CD4-positive, alpha-beta T cell (primary cell): ENCODE results near the gene CHD2. TPM values are rescaled to one million over a fixed set of nuclear protein-coding genes. Genes with fewer than 3 reads are reported as not detected.

ENCODE experiments used
- ATAC-seq: fragments of 200-7000 bp; cut with Tn5 transposase; one replicate; pipeline ENCODE4 v1.10.0; 2022; ENCODE audit warnings: mild to moderate bottlenecking; ENCODE audit not compliant: poor library complexity
- CTCF ChIA-PET: fragments of 350-600 bp; sonication (Branson Sonifier 250); formaldehyde crosslinking; loops from one replicate; lab custom pipeline; 2021; ENCODE audit warnings: antibody characterized with exemption, inconsistent platforms; lab: Charles Lee
- POLR2A ChIA-PET: fragments of 350-600 bp; sonication (Branson Sonifier 250); formaldehyde crosslinking; loops from one replicate; lab custom pipeline; 2021; ENCODE audit warnings: antibody characterized with exemption, inconsistent platforms; lab: Charles Lee
- DNase-seq, 14 experiments: peaks; one replicate each; pipeline ENCODE4 v3.0.0-alpha.2; 2013 to 2020; ENCODE audit warnings: mixed read lengths in 2 of 14
- H3K27ac ChIP-seq, 2 donors: one replicate each; pipeline versions ENCODE4 v1.5.1 to v1.7.0; 2013; ENCODE audit warnings: low read length in 2 of 2, low read depth in 1 of 2, mild to moderate bottlenecking in 1 of 2
- H3K27me3 ChIP-seq, 2 experiments: 1 replicate in 1 of 2; 2 replicates in 1 of 2; pipeline versions ENCODE4 v1.6.1 to v1.7.0; 2013; ENCODE audit warnings: low read length in 2 of 2, control low read depth in 1 of 2, mild to moderate bottlenecking in 1 of 2, moderate library complexity in 1 of 2; ENCODE audit not compliant: insufficient read depth in 2 of 2, control insufficient read depth in 1 of 2
- H3K36me3 ChIP-seq: one replicate; pipeline ENCODE4 v1.6.1; 2013; ENCODE audit warnings: low read length, control low read depth; ENCODE audit not compliant: insufficient read depth
- H3K4me1 ChIP-seq: one replicate; pipeline ENCODE4 v1.6.1; 2013; ENCODE audit warnings: low read length, control low read depth; ENCODE audit not compliant: insufficient read depth
- H3K4me3 ChIP-seq: one replicate; pipeline ENCODE4 v1.5.1; 2013; ENCODE audit warnings: mild to moderate bottlenecking, low read length, moderate library complexity
- H3K9me3 ChIP-seq, 2 experiments: 1 replicate in 1 of 2; 2 replicates in 1 of 2; pipeline versions ENCODE4 v1.6.1 to v1.7.0; 2013; ENCODE audit warnings: low read length in 2 of 2, mild to moderate bottlenecking in 2 of 2, control low read depth in 1 of 2, moderate library complexity in 1 of 2; ENCODE audit not compliant: control insufficient read depth in 1 of 2, insufficient read depth in 1 of 2
- H3K27ac Mint-ChIP-seq: one replicate; pipeline ENCODE4 v1.8.0; 2020; ENCODE audit warnings: mixed read lengths
- H3K27me3 Mint-ChIP-seq: one replicate; pipeline ENCODE4 v1.8.0; 2021; ENCODE audit warnings: mixed read lengths
- H3K36me3 Mint-ChIP-seq: one replicate; pipeline ENCODE4 v1.8.0; 2021; ENCODE audit warnings: low read depth, mixed read lengths
- H3K4me1 Mint-ChIP-seq: one replicate; pipeline ENCODE4 v1.8.0; 2021; ENCODE audit warnings: low read depth, mixed read lengths
- H3K4me3 Mint-ChIP-seq: one replicate; pipeline ENCODE4 v1.8.0; 2020; ENCODE audit warnings: mild to moderate bottlenecking, mixed read lengths
- H3K9me3 Mint-ChIP-seq: one replicate; pipeline ENCODE4 v1.8.0; 2020; ENCODE audit warnings: mixed read lengths
- intact Hi-C, 2 experiments: fragments of 100-400 bp; cut with DNase I in 1 of 2; cut with micrococcal nuclease in 1 of 2; formaldehyde crosslinking; loops; one replicate each; pipeline versions ENCODE4 v1.15.1 to v1.9.0; 2023 to 2025; cut with DNase I, micrococcal nuclease
- total RNA-seq, 174 experiments: library from RNA in 2 of 174; stranded (reverse) in 2 of 174; gene quantifications; one replicate each; pipeline ENCODE4 v1.2.3 and lab custom pipeline; 2021 to 2026
- TF ChIP-seq, protein P1 (sequence below): fragments of 200-600 bp; IDR thresholded peaks from one replicate; pipeline ENCODE4 v1.8.0; 2022; ENCODE audit warnings: antibody characterized with exemption, mild to moderate bottlenecking

Gene CHD2
- total RNA-seq, 2 experiments from 2014 or later, result 615 to 660 TPM

GRCh38 chr15:93007994-93008393, 107.9 kb downstream of the CHD2 start:
- no peak for DNase-seq

DNA sequence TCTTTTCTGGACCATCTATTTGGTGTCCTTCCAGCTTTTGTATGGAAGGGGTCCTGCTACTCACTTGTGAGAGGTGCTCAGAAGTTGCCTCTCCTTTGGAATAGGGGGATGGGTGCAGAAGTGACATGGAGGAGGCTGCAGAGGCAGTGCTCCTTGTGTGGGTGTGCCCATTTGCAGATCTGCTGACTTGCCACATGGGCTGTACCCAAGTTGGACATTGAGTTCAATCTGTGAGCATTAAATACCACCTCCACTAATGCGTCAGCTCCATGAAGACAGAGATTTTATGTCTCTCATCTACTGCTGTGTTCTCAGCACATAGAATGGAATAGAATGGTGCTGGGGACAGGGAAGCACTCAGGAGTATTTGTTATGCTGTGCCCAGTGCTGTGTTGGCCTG, 112.7 kb downstream of the CHD2 start:
- intact Hi-C loops, result no loop called here
- H3K27ac Mint-ChIP-seq, result peak overlapping the region; percentile 6
- peaks cover 95% of the 10 kb centered on the region for H3K36me3 ChIP-seq
- H3K36me3 Mint-ChIP-seq, result peaks cover 96% of the 10 kb centered on the region
- H3K4me3 ChIP-seq, result no peak overlapping the region
- no peak overlapping the region for H3K27ac ChIP-seq
- ChIA-PET CTCF (no interaction called here), POLR2A (no interaction called here)
- H3K27me3 Mint-ChIP-seq, result no peaks in the 10 kb centered on the region
- H3K4me1 Mint-ChIP-seq, result peaks cover 8% of the 10 kb centered on the region
- H3K9me3 Mint-ChIP-seq, result no peaks in the 10 kb centered on the region
- TF ChIP-seq, protein P1, sequence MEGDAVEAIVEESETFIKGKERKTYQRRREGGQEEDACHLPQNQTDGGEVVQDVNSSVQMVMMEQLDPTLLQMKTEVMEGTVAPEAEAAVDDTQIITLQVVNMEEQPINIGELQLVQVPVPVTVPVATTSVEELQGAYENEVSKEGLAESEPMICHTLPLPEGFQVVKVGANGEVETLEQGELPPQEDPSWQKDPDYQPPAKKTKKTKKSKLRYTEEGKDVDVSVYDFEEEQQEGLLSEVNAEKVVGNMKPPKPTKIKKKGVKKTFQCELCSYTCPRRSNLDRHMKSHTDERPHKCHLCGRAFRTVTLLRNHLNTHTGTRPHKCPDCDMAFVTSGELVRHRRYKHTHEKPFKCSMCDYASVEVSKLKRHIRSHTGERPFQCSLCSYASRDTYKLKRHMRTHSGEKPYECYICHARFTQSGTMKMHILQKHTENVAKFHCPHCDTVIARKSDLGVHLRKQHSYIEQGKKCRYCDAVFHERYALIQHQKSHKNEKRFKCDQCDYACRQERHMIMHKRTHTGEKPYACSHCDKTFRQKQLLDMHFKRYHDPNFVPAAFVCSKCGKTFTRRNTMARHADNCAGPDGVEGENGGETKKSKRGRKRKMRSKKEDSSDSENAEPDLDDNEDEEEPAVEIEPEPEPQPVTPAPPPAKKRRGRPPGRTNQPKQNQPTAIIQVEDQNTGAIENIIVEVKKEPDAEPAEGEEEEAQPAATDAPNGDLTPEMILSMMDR, result no peak
- no peak overlapping the region for H3K4me3 Mint-ChIP-seq
- no peaks in the 10 kb centered on the region for H3K4me1 ChIP-seq
- no peak for DNase-seq
- ATAC-seq, result no peak
- no peaks in the 10 kb centered on the region for H3K9me3 ChIP-seq
- H3K27me3 ChIP-seq, result no peaks in the 10 kb centered on the region

More at GRCh38 chr15:93007994-93008393, 107.9 kb downstream of the CHD2 start:
- Histone ChIP-seq H3K36me3 (peaks cover 94% of the 10 kb centered on the region), H3K27me3 (no peaks in the 10 kb centered on the region), H3K4me3 (no peak overlapping the region), H3K27ac (no peak overlapping the region), H3K4me1 (no peaks in the 10 kb centered on the region), H3K9me3 (no peaks in the 10 kb centered on the region)
- peaks cover 98% of the 10 kb centered on the region for H3K36me3 Mint-ChIP-seq
- POLR2A ChIA-PET, result no interaction called here
- CTCF ChIA-PET, result no interaction called here
- no peaks in the 10 kb centered on the region for H3K27me3 Mint-ChIP-seq
- H3K27ac Mint-ChIP-seq, result no peak overlapping the region
- TF ChIP-seq, protein P1, result no peak
- intact Hi-C loops, result no loop called here
- no peaks in the 10 kb centered on the region for H3K9me3 Mint-ChIP-seq
- peaks cover 10% of the 10 kb centered on the region for H3K4me1 Mint-ChIP-seq
- H3K4me3 Mint-ChIP-seq, result no peak overlapping the region
- ATAC-seq, result no peak

- peaks cover 95% of the 10 kb centered on the region for H3K36me3 ChIP-seq
- DNase-seq, result no peak
- Mint-ChIP-seq H3K4me3 (no peak overlapping the region), H3K9me3 (no peaks in the 10 kb centered on the region), H3K36me3 (peaks cover 98% of the 10 kb centered on the region), H3K27ac (peak overlapping the region; percentile 63), H3K4me1 (peaks cover 48% of the 10 kb centered on the region), H3K27me3 (no peaks in the 10 kb centered on the region)
- intact Hi-C loops, result loop anchor here in 1 of 2 experiments (5.0 kb wide), 2 partner anchors 40 to 225 kb away; no protein-coding TSS in a partner anchor
- H3K4me3 ChIP-seq, result no peak overlapping the region
- H3K9me3 ChIP-seq, result no peaks in the 10 kb centered on the region
- ATAC-seq, result no peak
- TF ChIP-seq, protein P1, result no peak
- H3K27ac ChIP-seq, result no peak overlapping the region
- ChIA-PET CTCF (interaction anchor here (1.3 to 2.3 kb wide), 4 partner anchors 9 to 13 kb away, joined by 3 to 13 read pairs (median 4); no protein-coding TSS in a partner anchor), POLR2A (interaction anchor here (0.9 to 1.3 kb wide), 3 partner anchors 13 to 136 kb away, joined by 3 to 4 read pairs (median 3); no protein-coding TSS in a partner anchor)
- H3K27me3 ChIP-seq, result no peaks in the 10 kb centered on the region
- H3K4me1 ChIP-seq, result peaks cover 3% of the 10 kb centered on the region
Observed at GRCh38 chr15:93017526-93017925, 117.4 kb downstream of the CHD2 start.
